GM12892 (cell line): ENCODE data around the gene WWC1.
"Not testable (repeated sequence)": the region's sequence is repeated elsewhere in the genome, so short reads cannot be mapped to it uniquely, and the experiment has no call there.

Source experiments
- DNase-seq: peaks from one replicate; pipeline ENCODE4 v3.0.0; 2011; ENCODE audit not compliant: insufficient read length
- FAIRE-seq: peaks from 2 replicates; lab custom pipeline; 2011; peaks lifted over from hg19 to GRCh38; lab: Jason Lieb, UNC
- POLR2A ChIP-seq: IDR thresholded peaks from 2 replicates; pipeline ENCODE4 v1.6.1; 2011; ENCODE audit warnings: low read depth, low read length, control low read depth
- POLR2AphosphoS5 ChIP-seq: IDR thresholded peaks from 2 replicates; pipeline ENCODE4 v1.6.1; 2011; ENCODE audit warnings: low read depth, low read length, control low read depth
- TAF1 ChIP-seq: IDR thresholded peaks from 2 replicates; pipeline ENCODE4 v1.6.1; 2011; ENCODE audit warnings: low read depth, mild to moderate bottlenecking, control low read depth, low read length, borderline replicate concordance

Gene WWC1

DNA sequence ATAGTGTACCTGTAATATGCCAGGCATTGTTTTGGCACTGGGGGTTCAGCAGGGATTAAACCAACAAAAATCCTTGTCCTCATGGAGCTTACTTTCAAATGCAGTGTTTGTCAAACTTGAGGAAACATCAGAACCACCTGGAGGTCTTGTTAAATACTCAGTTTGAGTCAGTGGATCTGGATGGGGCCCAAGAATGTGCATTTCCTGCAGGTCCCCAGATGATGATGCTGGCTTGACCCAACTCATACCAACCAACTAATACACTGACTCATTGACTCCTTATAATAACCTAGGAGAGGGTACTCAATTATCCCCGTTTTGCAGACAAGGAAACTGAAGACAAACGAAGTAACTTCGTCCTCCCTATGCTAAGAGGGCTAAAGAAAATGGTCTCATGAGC, 11.3 kb downstream of the WWC1 start:
- TF ChIP-seq POLR2AphosphoS5 (no peak), POLR2A (no peak), TAF1 (no peak)
- FAIRE-seq = no peak
- no peak for DNase-seq

DNA sequence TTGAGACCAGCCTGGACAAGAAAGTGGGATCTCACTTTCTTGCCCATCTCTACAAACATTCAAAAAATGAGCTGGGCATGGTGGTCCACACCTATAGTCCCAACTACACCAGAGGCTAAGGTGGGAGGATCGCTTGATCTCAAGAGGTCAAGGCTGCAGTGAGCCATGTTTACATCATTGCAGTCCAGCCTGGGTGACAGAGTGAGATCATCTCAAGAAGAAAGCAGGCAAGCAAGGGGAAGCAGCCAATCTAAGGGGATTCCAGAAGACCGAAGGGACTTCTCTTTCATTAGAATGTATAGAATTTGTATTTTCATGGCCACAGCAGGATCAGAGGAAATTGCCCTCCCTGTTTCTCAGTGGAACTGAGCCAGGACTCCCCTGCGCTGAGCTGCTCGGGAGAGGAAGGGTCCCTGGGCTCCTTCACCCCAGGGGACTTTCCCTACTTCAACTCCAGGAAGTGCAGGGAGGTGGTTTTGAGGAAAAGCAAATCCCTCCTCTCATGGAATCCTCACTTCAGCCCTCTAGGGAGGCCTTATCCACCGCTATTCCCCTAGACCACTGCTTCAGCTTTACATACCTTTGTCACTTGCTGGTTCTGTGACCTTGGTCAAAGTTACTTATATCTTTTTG, 12.1 kb downstream of the WWC1 start:
- peak; percentile 5 for FAIRE-seq
- TF ChIP-seq TAF1 = no peak
- no peak for TF ChIP-seq POLR2AphosphoS5
- TF ChIP-seq POLR2A = no peak
- DNase-seq = no peak

- no peak for FAIRE-seq
- no peak for DNase-seq
- no peak for TF ChIP-seq POLR2AphosphoS5
Measured at GRCh38 chr5:168304349-168304748, 12.9 kb downstream of the WWC1 start.

DNA sequence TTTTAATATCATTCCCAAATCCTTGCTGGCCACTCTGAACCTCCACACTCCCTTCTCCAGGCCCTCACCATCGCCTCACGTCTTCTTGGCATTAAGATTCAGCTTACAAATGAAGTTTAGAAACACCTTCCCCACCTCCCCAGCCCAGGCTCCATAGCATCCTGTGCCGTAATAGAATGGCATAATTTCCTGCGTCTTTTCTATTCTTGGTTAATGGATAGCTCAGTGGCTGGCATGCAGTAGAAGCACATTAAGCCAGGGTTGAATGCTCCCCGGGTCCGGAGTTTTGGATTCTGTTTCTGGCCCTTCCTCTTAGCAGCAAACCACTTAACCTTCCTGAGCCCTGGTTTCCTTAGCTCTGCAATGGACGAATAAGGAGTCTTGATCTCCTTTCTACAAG, 13.8 kb downstream of the WWC1 start:
- TF ChIP-seq TAF1 (no peak), POLR2A (no peak), POLR2AphosphoS5 (no peak)
- DNase-seq = no peak

GRCh38 chr5:168307022-168307421, 15.6 kb downstream of the WWC1 start:
- TF ChIP-seq TAF1 = no peak
- no peak for TF ChIP-seq POLR2A
- TF ChIP-seq POLR2AphosphoS5 = no peak
- no peak for FAIRE-seq
- no peak for DNase-seq

More for the DNA sequence above, 13.8 kb downstream of the WWC1 start:
- FAIRE-seq = no peak

GRCh38 chr5:168307925-168308584, 16.6 kb downstream of the WWC1 start:
- DNase-seq = no peak
- FAIRE-seq = peak; percentile 68
- TF ChIP-seq TAF1 = no peak
- no peak for TF ChIP-seq POLR2A
- no peak for TF ChIP-seq POLR2AphosphoS5

GRCh38 chr5:168308976-168309598, 17.6 kb downstream of the WWC1 start:
- FAIRE-seq = no peak
- no peak for TF ChIP-seq POLR2AphosphoS5
- DNase-seq = no peak

- not testable (repeated sequence) for FAIRE-seq, DNase-seq
Measured at GRCh38 chr5:168310541-168310940, 19.1 kb downstream of the WWC1 start.

DNA sequence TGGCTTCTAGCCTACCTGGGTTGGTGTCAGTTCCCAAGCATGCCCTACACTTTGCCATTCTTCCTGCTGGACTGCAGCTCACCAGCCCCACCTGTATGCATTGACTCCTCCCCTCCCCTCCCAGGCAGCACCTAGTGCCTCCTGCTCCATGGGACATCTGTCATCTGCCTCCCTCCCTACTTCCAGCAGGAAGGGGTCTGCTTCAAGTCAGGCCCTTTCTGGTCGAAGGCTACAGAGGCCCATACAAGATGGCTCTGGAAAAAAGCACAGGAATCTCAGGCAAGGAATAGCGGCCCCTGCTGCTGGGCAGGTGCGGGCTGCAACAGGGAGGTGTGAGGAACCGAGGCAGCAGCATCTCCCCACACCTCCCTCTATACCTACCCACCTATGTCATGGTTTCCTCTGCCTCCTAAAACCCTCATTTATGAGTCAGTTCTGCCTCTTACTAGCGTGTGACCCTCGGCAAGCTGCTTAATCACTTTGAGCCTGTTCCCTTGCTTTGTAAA, 19.7 kb downstream of the WWC1 start:
- DNase-seq (no peak), FAIRE-seq (no peak)
- no peak for TF ChIP-seq TAF1
- no peak for TF ChIP-seq POLR2A
- no peak for TF ChIP-seq POLR2AphosphoS5

DNA sequence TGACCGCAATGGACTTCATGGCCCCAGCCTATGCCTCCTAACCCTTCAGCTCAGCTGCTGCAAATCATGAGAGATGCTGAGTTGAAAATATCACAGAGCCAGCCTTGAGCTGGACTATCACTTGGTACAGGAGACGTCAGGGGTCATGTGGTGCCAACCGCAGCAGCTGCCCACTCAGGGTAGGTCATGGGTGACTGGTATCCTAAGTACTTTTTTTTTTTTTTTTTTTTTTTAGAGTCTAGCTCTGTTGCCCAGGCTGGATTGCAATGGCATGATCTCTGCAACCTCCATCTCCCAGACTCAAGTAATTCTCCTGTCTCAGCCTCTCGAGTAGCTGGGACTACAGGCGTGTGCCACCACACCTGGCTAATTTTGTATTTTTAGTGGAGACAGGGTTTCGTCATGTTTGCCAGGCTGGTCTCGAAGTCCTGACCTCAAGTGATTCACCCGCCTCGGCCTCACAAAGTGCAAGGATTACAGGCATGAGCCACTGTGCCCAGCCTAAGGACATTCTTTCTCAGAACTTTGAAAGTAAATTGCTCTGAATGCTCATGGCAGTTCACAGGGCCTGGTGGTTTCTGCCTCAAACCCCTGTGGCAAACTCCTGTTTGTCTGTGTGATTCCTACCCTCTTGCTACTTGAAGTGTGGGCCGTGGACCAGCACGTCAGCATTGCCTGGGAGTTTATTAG, 21.3 kb downstream of the WWC1 start:
- TF ChIP-seq TAF1 (no peak), POLR2AphosphoS5 (no peak)
- no peak for FAIRE-seq
- DNase-seq = no peak

- TF ChIP-seq POLR2AphosphoS5 (no peak), POLR2A (no peak), TAF1 (no peak)
- DNase-seq (no peak), FAIRE-seq (no peak)
Measured at GRCh38 chr5:168313596-168314204, 22.3 kb downstream of the WWC1 start.
